ENCODE measurements around the gene FAXDC2.

The FAXDC2 gene

GRCh38 chr5:154797762-154798161, 52.6 kb downstream of the FAXDC2 start:
- DNase-seq (ENCODE audit: low read depth, low spot score): peak; percentile 75

- no peak for DNase-seq (ENCODE audit: low read depth, low spot score)
Observed at GRCh38 chr5:154795235-154795596, 55.2 kb downstream of the FAXDC2 start.

- DNase-seq (ENCODE audit: low read depth, low spot score): peak; percentile 41
Observed at GRCh38 chr5:154794525-154795234, 55.7 kb downstream of the FAXDC2 start.

GRCh38 chr5:154793599-154794524, 56.5 kb downstream of the FAXDC2 start:
- no peak for DNase-seq (ENCODE audit: low read depth, low spot score)

- no peak for DNase-seq (ENCODE audit: low read depth, low spot score)
Observed at GRCh38 chr5:154791535-154791934, 58.9 kb downstream of the FAXDC2 start.

- no peak for DNase-seq (ENCODE audit: low read depth, low spot score)
Observed at GRCh38 chr5:154788212-154788611, 62.2 kb downstream of the FAXDC2 start.

- no peak for DNase-seq (ENCODE audit: low read depth, low spot score)
Observed at GRCh38 chr5:154786414-154786813, 64.0 kb downstream of the FAXDC2 start.

GRCh38 chr5:154784856-154785255, 65.5 kb downstream of the FAXDC2 start:
- DNase-seq (ENCODE audit: low read depth, low spot score): no peak

GRCh38 chr5:154783774-154784460, 66.5 kb downstream of the FAXDC2 start:
- peak; percentile 42 for DNase-seq (ENCODE audit: low read depth, low spot score)

- no peak for DNase-seq (ENCODE audit: low read depth, low spot score)
Observed at GRCh38 chr5:154782812-154783592, 67.4 kb downstream of the FAXDC2 start.

- no peak for DNase-seq (ENCODE audit: low read depth, low spot score)
Observed at GRCh38 chr5:154782326-154782725, 68.1 kb downstream of the FAXDC2 start.

- DNase-seq (ENCODE audit: low read depth, low spot score): no peak
Observed at GRCh38 chr5:154780128-154780527, 70.3 kb downstream of the FAXDC2 start.

GRCh38 chr5:154779105-154779504, 71.3 kb downstream of the FAXDC2 start:
- DNase-seq (ENCODE audit: low read depth, low spot score): peak; percentile 59

GRCh38 chr5:154778534-154778933, 71.9 kb downstream of the FAXDC2 start:
- no peak for DNase-seq (ENCODE audit: low read depth, low spot score)

- DNase-seq (ENCODE audit: low read depth, low spot score): no peak
Observed at GRCh38 chr5:154776167-154776566, 74.2 kb downstream of the FAXDC2 start.

GRCh38 chr5:154773326-154773725, 77.1 kb downstream of the FAXDC2 start:
- no peak for DNase-seq (ENCODE audit: low read depth, low spot score)

- DNase-seq (ENCODE audit: low read depth, low spot score): peak; percentile 96
Observed at GRCh38 chr5:154771383-154771901, 79.0 kb downstream of the FAXDC2 start.

GRCh38 chr5:154770111-154770510, 80.3 kb downstream of the FAXDC2 start:
- DNase-seq (ENCODE audit: low read depth, low spot score): no peak
